Superior temporal gyrus (tissue), 1 donor: ENCODE measurements around the gene PCDH10.
"Not testable (repeated sequence)": the region's sequence is repeated elsewhere in the genome, so short reads cannot be mapped to it uniquely, and the experiment has no call there.

Experiments
- DNase-seq: peaks from one replicate; pipeline ENCODE4 v3.0.0-alpha.2; 2016; ENCODE audit errors: extremely low spot score

The PCDH10 gene

DNA sequence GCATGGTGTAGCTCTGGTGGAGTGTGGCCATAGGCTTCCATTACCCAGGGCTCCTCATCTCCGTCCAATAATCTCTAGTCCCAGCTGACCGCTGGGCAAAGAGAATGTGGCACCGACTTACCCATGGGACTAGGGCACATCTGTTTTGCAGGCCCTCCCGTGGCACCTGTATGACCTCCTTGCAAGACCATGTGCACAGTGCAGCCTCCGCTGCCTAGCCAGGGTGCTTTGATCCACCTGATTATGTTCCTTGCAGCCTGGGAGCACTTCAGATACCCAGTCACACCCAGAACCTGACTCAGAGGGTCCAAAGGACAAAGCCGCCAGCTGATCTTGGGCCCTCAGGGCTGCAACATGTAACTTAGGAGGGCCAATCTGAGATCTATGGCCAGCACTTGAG lies 84.8 kb downstream of the PCDH10 start:
- no peak for DNase-seq

DNA sequence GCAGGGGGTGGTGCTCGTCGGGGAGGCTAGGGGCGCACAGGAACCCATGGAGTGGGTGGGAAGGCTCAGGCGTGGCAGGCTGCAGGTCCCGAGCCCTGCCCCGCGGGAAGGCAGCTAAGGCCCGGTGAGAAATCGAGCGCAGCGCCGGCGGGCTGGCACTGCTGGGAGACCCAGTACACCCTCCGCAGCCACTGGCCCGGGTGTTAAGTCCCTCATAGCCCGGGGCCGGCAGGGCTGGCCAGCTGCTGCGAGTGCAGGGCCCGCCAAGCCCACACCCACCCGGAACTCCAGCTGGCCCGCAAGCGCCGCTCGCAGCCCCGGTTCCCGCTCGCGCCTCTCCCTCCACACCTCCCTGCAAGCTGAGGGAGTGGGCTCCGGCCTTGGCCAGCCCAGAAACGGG lies 91.4 kb downstream of the PCDH10 start:
- DNase-seq = not testable (repeated sequence)
